ENCODE data around the gene HERC3.

HERC3 gene

GRCh38 chr4:88592600-88593448, 544 bp downstream of the HERC3 start:
- TF ChIP-seq, protein P1, sequence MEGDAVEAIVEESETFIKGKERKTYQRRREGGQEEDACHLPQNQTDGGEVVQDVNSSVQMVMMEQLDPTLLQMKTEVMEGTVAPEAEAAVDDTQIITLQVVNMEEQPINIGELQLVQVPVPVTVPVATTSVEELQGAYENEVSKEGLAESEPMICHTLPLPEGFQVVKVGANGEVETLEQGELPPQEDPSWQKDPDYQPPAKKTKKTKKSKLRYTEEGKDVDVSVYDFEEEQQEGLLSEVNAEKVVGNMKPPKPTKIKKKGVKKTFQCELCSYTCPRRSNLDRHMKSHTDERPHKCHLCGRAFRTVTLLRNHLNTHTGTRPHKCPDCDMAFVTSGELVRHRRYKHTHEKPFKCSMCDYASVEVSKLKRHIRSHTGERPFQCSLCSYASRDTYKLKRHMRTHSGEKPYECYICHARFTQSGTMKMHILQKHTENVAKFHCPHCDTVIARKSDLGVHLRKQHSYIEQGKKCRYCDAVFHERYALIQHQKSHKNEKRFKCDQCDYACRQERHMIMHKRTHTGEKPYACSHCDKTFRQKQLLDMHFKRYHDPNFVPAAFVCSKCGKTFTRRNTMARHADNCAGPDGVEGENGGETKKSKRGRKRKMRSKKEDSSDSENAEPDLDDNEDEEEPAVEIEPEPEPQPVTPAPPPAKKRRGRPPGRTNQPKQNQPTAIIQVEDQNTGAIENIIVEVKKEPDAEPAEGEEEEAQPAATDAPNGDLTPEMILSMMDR (IDR thresholded peaks at IDR 0.05; ENCODE audit: insufficient read depth, low read depth, low read length, missing control alignments), result no peak
- peak; percentile 99 for DNase-seq (ENCODE audit: low read depth)
- H3K4me3 ChIP-seq (ENCODE audit: low read length), result peak overlapping the region; percentile 78

DNA sequence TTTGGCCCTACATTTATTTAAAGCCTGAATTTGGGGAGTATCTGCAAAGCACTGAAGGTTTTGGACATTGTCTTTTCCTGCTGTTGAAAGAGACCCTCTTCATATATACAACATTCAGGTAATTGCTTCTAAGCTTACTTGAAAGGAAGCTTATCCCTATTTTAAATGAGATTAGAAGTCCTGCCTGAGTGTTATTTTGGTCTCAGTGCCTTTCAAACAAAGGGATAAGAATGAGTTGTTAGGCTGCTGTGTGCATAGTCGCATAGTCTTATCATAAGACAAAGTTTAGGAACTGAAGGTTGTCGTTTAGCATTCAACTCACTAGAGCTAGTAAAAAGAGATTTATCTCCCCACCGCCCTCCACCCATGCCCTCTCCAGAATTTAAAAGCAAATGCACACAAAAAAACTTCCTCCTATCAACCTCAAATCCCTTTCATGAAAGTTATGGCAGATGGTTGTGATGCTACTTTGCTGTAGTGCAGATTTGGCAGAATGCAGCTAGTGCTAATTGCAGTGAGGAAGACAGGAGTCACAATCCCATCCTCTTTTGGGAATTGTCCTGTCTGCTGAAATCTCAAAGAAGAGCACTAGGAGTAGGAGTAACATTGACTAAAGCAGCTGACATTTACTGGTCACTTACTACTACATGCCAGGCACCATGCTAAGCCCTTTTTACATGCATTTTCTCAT, 5.8 kb downstream of the HERC3 start:
- no peak overlapping the region for H3K4me3 ChIP-seq (ENCODE audit: low read length)
- TF ChIP-seq, protein P1 (IDR thresholded peaks at IDR 0.05; ENCODE audit: insufficient read depth, low read depth, low read length, missing control alignments), result no peak
- no peak for DNase-seq (ENCODE audit: low read depth)

DNA sequence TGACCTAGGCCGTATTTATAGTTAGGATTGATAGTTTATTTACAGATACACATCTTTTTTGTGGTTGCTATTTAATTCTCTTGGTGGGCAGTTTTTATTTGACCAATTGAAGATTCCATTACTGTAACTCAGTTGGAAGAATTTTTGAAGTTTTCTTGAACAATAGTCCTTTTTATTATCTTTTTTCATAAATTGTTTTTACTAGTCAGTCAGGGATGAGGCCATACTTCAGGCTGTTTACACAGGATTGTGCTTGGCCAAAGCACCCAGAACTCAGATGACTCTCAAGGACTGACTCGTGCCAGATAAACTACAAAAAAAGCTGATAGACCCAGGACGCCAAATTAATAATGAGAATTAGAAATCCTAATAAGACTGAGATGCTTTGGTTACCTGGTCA, 7.0 kb downstream of the HERC3 start:
- DNase-seq (ENCODE audit: low read depth), result no peak
- TF ChIP-seq, protein P1 (IDR thresholded peaks at IDR 0.05; ENCODE audit: insufficient read depth, low read depth, low read length, missing control alignments), result no peak
- no peak overlapping the region for H3K4me3 ChIP-seq (ENCODE audit: low read length)

DNA sequence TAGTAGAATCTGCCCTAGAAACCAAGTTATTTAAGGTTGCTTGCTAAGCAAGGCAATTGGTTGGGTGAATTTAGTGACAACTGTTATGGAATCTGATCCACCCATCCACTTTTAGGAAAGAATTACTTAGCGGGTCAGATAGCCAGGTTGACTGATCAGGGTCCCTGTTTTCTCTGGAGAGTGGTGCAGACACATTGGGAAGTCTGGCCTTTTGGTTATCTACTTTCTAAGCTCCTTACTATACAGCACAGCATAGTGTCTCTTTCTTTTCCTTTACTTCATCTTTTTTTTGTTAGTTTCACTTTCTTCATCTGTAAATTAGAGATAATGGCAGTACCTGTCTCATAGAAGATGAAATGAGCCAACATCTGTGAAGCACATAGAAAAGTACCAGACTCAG, 7.4 kb downstream of the HERC3 start:
- TF ChIP-seq, protein P1 (IDR thresholded peaks at IDR 0.05; ENCODE audit: insufficient read depth, low read depth, low read length, missing control alignments), result no peak
- no peak overlapping the region for H3K4me3 ChIP-seq (ENCODE audit: low read length)

DNA sequence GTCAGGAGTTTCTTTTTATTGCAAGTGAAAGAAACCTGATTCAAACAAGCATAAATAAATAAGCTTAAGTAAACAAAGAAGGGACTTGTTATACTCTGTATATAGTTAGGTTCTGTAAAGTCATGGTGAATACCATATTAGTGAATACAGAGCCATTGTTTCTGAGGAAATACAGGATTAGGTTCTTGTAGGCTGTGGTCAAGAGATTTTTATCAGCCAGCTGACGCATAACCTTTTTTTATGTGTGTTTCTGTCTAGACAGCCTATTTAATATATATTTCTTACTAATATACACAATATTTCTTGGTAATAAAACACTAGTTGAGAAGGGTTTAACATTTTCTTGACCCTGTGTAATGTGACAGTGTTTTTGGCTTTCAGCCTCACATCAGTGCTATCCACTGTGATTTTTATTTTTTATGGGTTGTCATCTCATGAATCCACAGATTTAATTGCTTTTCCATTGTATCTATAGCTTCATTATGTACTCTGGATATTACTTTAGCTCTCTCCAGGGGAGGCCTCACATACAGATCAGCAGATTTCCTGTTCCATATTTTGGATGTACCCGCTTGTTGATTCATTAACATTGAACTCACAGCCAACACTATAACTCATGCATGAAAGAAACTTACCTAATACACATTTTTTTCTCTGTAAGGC, 8.0 kb downstream of the HERC3 start:
- no peak overlapping the region for H3K4me3 ChIP-seq (ENCODE audit: low read length)
- TF ChIP-seq, protein P1 (IDR thresholded peaks at IDR 0.05; ENCODE audit: insufficient read depth, low read depth, low read length, missing control alignments), result no peak
- DNase-seq (ENCODE audit: low read depth), result peak; percentile 79

More for the DNA sequence above, 7.4 kb downstream of the HERC3 start:
- no peak for DNase-seq (ENCODE audit: low read depth)

DNA sequence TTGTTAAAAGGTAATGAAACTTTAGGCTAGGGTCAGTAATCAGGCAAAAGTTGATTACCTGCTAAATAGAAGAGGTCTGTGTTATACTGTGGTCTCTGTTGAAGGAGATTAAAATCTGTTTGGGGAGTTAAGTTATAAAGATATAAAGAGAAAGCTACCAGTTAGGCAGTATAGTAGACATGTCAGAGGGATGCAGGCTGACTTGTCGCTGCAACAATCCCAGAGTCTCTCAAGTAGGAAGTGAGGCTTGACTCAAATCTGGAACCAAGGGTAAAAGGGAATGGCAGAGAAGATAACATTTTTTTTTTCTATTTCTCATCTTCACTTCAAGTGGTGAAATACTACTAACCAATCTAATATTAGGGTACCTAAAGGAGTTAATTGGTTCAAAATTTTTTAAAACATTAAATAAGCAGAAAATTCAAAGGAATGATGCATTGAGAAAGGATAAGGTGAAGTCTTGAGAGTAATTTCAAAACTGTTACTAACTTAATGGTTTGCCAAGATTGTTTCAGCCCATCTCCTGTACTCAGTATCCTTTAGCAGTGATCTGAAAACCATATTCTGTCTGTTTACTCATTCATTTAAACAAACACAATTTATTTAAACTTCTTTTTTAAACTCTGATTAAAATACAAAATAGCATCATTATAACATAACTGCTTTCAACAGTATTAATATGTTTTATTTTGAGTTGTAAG, 12.8 kb downstream of the HERC3 start:
- TF ChIP-seq, protein P1 (IDR thresholded peaks at IDR 0.05; ENCODE audit: insufficient read depth, low read depth, low read length, missing control alignments), result no peak
- no peak overlapping the region for H3K4me3 ChIP-seq (ENCODE audit: low read length)

More for the DNA sequence above, 12.8 kb downstream of the HERC3 start:
- DNase-seq (ENCODE audit: low read depth), result no peak

All from epithelial cell of esophagus (primary cell).